Measurements from ENCODE around the gene AKAP11.

Gene AKAP11

GRCh38 chr13:42329239-42329638 lies 57.3 kb downstream of the AKAP11 start:
- no peak for DNase-seq (ENCODE audit: low read depth in 1 of 2, low spot score in 1 of 2)

- no peak for DNase-seq (ENCODE audit: low read depth in 1 of 2, low spot score in 1 of 2)
Measured at GRCh38 chr13:42331009-42331408, 59.1 kb downstream of the AKAP11 start.

GRCh38 chr13:42333613-42334328 lies 61.8 kb downstream of the AKAP11 start:
- no peak for DNase-seq (ENCODE audit: low read depth in 1 of 2, low spot score in 1 of 2)

- no peak for DNase-seq (ENCODE audit: low read depth in 1 of 2, low spot score in 1 of 2)
Measured at GRCh38 chr13:42334329-42334706, 62.4 kb downstream of the AKAP11 start.

- no peak for DNase-seq (ENCODE audit: low read depth in 1 of 2, low spot score in 1 of 2)
Measured at GRCh38 chr13:42337808-42338600, 66.1 kb downstream of the AKAP11 start.

- no peak for DNase-seq (ENCODE audit: low read depth in 1 of 2, low spot score in 1 of 2)
Measured at GRCh38 chr13:42345367-42345766, 73.4 kb downstream of the AKAP11 start.

- no peak for DNase-seq (ENCODE audit: low read depth in 1 of 2, low spot score in 1 of 2)
Measured at GRCh38 chr13:42348576-42348975, 76.6 kb downstream of the AKAP11 start.

GRCh38 chr13:42350141-42350540 lies 78.2 kb downstream of the AKAP11 start:
- DNase-seq (ENCODE audit: low read depth in 1 of 2, low spot score in 1 of 2): no peak

- peak in 1 of 2 donors; percentile 67 for DNase-seq (ENCODE audit: low read depth in 1 of 2, low spot score in 1 of 2)
Measured at GRCh38 chr13:42354241-42355091, 82.5 kb downstream of the AKAP11 start.

- DNase-seq (ENCODE audit: low read depth in 1 of 2, low spot score in 1 of 2): peak; percentile 35 to 60
Measured at GRCh38 chr13:42355092-42355485, 83.1 kb downstream of the AKAP11 start.

GRCh38 chr13:42355491-42356183 lies 83.7 kb downstream of the AKAP11 start:
- DNase-seq (ENCODE audit: low read depth in 1 of 2, low spot score in 1 of 2): no peak

- DNase-seq (ENCODE audit: low read depth in 1 of 2, low spot score in 1 of 2): peak in 1 of 2 donors; percentile 46
Measured at GRCh38 chr13:42356184-42356575, 84.2 kb downstream of the AKAP11 start.

GRCh38 chr13:42360046-42360574 lies 88.2 kb downstream of the AKAP11 start:
- DNase-seq (ENCODE audit: low read depth in 1 of 2, low spot score in 1 of 2): no peak

- DNase-seq (ENCODE audit: low read depth in 1 of 2, low spot score in 1 of 2): no peak
Measured at GRCh38 chr13:42361701-42362100, 89.7 kb downstream of the AKAP11 start.

GRCh38 chr13:42363941-42364612 lies 92.1 kb downstream of the AKAP11 start:
- no peak for DNase-seq (ENCODE audit: low read depth in 1 of 2, low spot score in 1 of 2)

GRCh38 chr13:42364613-42365000 lies 92.7 kb downstream of the AKAP11 start:
- DNase-seq (ENCODE audit: low read depth in 1 of 2, low spot score in 1 of 2): no peak

GRCh38 chr13:42367831-42368230 lies 95.9 kb downstream of the AKAP11 start:
- no peak for DNase-seq (ENCODE audit: low read depth in 1 of 2, low spot score in 1 of 2)

GRCh38 chr13:42369071-42369797 lies 97.3 kb downstream of the AKAP11 start:
- no peak for DNase-seq (ENCODE audit: low read depth in 1 of 2, low spot score in 1 of 2)

- no peak for DNase-seq (ENCODE audit: low read depth in 1 of 2, low spot score in 1 of 2)
Measured at GRCh38 chr13:42370229-42370628, 98.3 kb downstream of the AKAP11 start.
